Panc1 (cell line): ENCODE measurements around the gene MOB1B. TPM values are rescaled to one million over a fixed set of nuclear protein-coding genes. Genes with fewer than 3 reads are reported as not detected.

Experiments used
- ATAC-seq: fragments of 200-7000 bp; cut with Tn5 transposase; 2 replicates; pipeline ENCODE4 v1.9.1; 2020; ENCODE audit warnings: mild to moderate bottlenecking, moderate library complexity
- BruUV-seq: library from RNA; stranded (reverse); fragments of 400-500 nt; replicated peaks from 2 replicates; lab custom pipeline; 2021; lab: Mats Ljungman, UMichigan
- CTCF ChIA-PET: fragments of 300-600 bp; sonication (Branson Sonifier 250); formaldehyde crosslinking; loops from one replicate; lab custom pipeline; 2022; ENCODE audit warnings: antibody characterized with exemption; lab: Charles Lee
- POLR2A ChIA-PET: fragments of 300-600 bp; sonication (Branson Sonifier 250); formaldehyde crosslinking; loops from one replicate; lab custom pipeline; 2022; ENCODE audit warnings: antibody characterized with exemption; lab: Charles Lee
- DNase-seq: peaks from one replicate; pipeline ENCODE4 v3.0.0-alpha.2; 2010; ENCODE audit warnings: low read depth, low spot score
- H3K27ac ChIP-seq: 2 replicates; pipeline ENCODE4 v1.5.1; 2011; ENCODE audit warnings: mild to moderate bottlenecking, low read length, inconsistent platforms
- H3K27me3 ChIP-seq: fragments of 200-500 bp; sonication (Bioruptor generic); 2 replicates; pipeline ENCODE4 v1.6.0; 2014; ENCODE audit warnings: low read length, inconsistent platforms; ENCODE audit not compliant: control insufficient read depth, insufficient read depth
- H3K36me3 ChIP-seq: fragments of 200-500 bp; sonication (Bioruptor generic); 2 replicates; pipeline ENCODE4 v1.5.1; 2014; ENCODE audit warnings: inconsistent platforms, mild to moderate bottlenecking, low read length, moderate library complexity; ENCODE audit not compliant: control insufficient read depth, insufficient read depth
- H3K4me1 ChIP-seq: 2 replicates; pipeline ENCODE4 v1.5.1; 2011; ENCODE audit warnings: inconsistent platforms, mild to moderate bottlenecking, low read length, moderate library complexity; ENCODE audit not compliant: control insufficient read depth, insufficient read depth
- H3K4me3 ChIP-seq, 2 experiments: 2 replicates each; pipeline ENCODE4 v1.5.1; 2011 to 2012; ENCODE audit warnings: low read depth in 2 of 2, low read length in 2 of 2, mild to moderate bottlenecking in 2 of 2, inconsistent platforms in 1 of 2, moderate library complexity in 1 of 2
- H3K9me3 ChIP-seq: fragments of 200-500 bp; sonication (Bioruptor generic); 2 replicates; pipeline ENCODE4 v1.5.1; 2014; ENCODE audit warnings: low read depth, mild to moderate bottlenecking, inconsistent platforms, low read length, moderate library complexity; ENCODE audit not compliant: control insufficient read depth, insufficient read depth
- POLR2AphosphoS5 ChIP-seq: IDR thresholded peaks from 2 replicates; pipeline ENCODE4 v1.6.1; 2012; ENCODE audit warnings: mild to moderate bottlenecking, low read depth, low read length, moderate library complexity
- SIN3A ChIP-seq: IDR thresholded peaks from 2 replicates; pipeline ENCODE4 v1.6.1; 2012; ENCODE audit warnings: low read depth, mild to moderate bottlenecking, low read length, moderate library complexity, borderline replicate concordance; ENCODE audit not compliant: insufficient read depth
- TCF7L2 ChIP-seq: IDR thresholded peaks from 2 replicates; pipeline ENCODE4 v1.6.1; 2011; ENCODE audit warnings: mild to moderate bottlenecking, low read depth, low read length, inconsistent platforms
- in situ Hi-C: cut with HindIII; loops from 2 replicates; pipeline ENCODE4 v1.10.0; 2016; ENCODE audit warnings: low sequenced_read_pairs, low pct_unique_long_range_greater_than_20kb
- intact Hi-C: fragments of 100-400 bp; cut with micrococcal nuclease; formaldehyde crosslinking; loops from one replicate; pipeline ENCODE4 v1.10.0; 2022; ENCODE audit not compliant: unreplicated experiment
- total RNA-seq: library from RNA; stranded (reverse); gene quantifications from one replicate; pipeline ENCODE4 v1.2.1, GENCODE V29; 2021; ENCODE audit not compliant: unreplicated experiment
- TF ChIP-seq, protein P1 (sequence below), 2 experiments: IDR thresholded peaks; 2 replicates each; pipeline ENCODE4 v1.6.1; 2011 to 2012; ENCODE audit warnings: low read depth in 2 of 2, control low read depth in 1 of 2, low read length in 1 of 2, mild to moderate bottlenecking in 1 of 2, moderate library complexity in 1 of 2; ENCODE audit not compliant: insufficient read depth in 1 of 2
- TF ChIP-seq, protein P2 (sequence below): fragments of 450-650 bp; IDR thresholded peaks from 2 replicates; pipeline ENCODE4 v1.5.1; 2017; ENCODE audit warnings: mild to moderate bottlenecking

The MOB1B gene
- total RNA-seq, 1 experiment from 2014 or later: 20.1 TPM

DNA sequence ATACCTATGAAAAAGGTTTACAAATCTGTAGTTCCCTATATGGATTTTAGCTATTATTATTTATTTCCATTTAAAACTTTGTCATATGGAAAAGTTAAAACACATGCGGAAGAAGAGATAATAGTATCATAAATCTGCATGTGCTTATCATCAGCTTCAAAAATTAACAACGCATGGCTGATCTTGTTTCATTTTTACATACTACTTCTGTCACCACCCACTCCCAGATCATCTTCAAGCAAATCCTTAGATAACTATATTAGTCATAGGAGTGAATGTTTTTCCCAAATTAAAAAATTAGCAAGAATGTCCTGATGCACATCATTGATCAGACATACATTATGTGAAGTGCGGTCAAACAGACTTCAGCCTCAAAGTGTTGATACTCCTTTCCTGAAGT is 24.6 kb upstream of the MOB1B start:
- DNase-seq (no peak), ATAC-seq (no peak)
- no TSS peak for BruUV-seq
- Histone ChIP-seq H3K27me3 (no peaks in the 10 kb centered on the region), H3K4me3 (no peak overlapping the region), H3K27ac (no peak overlapping the region), H3K4me1 (no peaks in the 10 kb centered on the region), H3K9me3 (no peaks in the 10 kb centered on the region), H3K36me3 (no peaks in the 10 kb centered on the region)
- CTCF ChIA-PET: no interaction called here
- intact Hi-C loops: no loop called here
- POLR2A ChIA-PET: no interaction called here
- in situ Hi-C loops: no loop called here
- TF ChIP-seq, protein P1, sequence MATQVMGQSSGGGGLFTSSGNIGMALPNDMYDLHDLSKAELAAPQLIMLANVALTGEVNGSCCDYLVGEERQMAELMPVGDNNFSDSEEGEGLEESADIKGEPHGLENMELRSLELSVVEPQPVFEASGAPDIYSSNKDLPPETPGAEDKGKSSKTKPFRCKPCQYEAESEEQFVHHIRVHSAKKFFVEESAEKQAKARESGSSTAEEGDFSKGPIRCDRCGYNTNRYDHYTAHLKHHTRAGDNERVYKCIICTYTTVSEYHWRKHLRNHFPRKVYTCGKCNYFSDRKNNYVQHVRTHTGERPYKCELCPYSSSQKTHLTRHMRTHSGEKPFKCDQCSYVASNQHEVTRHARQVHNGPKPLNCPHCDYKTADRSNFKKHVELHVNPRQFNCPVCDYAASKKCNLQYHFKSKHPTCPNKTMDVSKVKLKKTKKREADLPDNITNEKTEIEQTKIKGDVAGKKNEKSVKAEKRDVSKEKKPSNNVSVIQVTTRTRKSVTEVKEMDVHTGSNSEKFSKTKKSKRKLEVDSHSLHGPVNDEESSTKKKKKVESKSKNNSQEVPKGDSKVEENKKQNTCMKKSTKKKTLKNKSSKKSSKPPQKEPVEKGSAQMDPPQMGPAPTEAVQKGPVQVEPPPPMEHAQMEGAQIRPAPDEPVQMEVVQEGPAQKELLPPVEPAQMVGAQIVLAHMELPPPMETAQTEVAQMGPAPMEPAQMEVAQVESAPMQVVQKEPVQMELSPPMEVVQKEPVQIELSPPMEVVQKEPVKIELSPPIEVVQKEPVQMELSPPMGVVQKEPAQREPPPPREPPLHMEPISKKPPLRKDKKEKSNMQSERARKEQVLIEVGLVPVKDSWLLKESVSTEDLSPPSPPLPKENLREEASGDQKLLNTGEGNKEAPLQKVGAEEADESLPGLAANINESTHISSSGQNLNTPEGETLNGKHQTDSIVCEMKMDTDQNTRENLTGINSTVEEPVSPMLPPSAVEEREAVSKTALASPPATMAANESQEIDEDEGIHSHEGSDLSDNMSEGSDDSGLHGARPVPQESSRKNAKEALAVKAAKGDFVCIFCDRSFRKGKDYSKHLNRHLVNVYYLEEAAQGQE (IDR thresholded peaks at IDR 0.05; ENCODE audit: insufficient read depth in 1 of 2, low read depth in 2 of 2, low read length in 1 of 2): no peak
- TF ChIP-seq, protein P2, sequence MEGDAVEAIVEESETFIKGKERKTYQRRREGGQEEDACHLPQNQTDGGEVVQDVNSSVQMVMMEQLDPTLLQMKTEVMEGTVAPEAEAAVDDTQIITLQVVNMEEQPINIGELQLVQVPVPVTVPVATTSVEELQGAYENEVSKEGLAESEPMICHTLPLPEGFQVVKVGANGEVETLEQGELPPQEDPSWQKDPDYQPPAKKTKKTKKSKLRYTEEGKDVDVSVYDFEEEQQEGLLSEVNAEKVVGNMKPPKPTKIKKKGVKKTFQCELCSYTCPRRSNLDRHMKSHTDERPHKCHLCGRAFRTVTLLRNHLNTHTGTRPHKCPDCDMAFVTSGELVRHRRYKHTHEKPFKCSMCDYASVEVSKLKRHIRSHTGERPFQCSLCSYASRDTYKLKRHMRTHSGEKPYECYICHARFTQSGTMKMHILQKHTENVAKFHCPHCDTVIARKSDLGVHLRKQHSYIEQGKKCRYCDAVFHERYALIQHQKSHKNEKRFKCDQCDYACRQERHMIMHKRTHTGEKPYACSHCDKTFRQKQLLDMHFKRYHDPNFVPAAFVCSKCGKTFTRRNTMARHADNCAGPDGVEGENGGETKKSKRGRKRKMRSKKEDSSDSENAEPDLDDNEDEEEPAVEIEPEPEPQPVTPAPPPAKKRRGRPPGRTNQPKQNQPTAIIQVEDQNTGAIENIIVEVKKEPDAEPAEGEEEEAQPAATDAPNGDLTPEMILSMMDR: no peak
- no peak for TF ChIP-seq SIN3A
- no peak for TF ChIP-seq TCF7L2
- TF ChIP-seq POLR2AphosphoS5: no peak

DNA sequence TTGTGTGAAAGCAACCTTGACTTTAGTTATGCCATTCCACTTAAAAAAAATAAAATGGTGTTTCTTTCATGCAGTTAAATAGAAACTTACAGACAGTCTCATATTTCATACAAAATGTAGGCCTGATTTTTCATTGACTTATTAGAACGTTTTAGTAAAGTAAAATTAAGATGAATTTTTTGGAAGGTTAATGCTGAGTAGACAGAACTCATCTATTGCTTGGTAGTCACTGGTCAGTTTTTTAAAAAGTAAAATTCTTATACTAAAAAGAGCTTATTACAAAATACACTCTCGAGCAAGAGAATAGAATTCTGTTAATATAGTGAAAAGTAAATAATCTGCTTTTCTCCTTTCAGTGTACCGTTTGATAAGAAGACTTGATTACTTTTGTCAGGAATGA is 21.4 kb upstream of the MOB1B start:
- in situ Hi-C loops: no loop called here
- ATAC-seq (no peak), DNase-seq (no peak)
- H3K4me1 ChIP-seq: no peaks in the 10 kb centered on the region
- no TSS peak for BruUV-seq
- intact Hi-C loops: no loop called here
- H3K9me3 ChIP-seq: no peaks in the 10 kb centered on the region
- ChIA-PET POLR2A (no interaction called here), CTCF (no interaction called here)
- no peaks in the 10 kb centered on the region for H3K27me3 ChIP-seq
- H3K27ac ChIP-seq: no peak overlapping the region
- no peaks in the 10 kb centered on the region for H3K36me3 ChIP-seq
- TF ChIP-seq POLR2AphosphoS5 (no peak), SIN3A (no peak), TCF7L2 (no peak)
- TF ChIP-seq, protein P2: no peak
- TF ChIP-seq, protein P1 (IDR thresholded peaks at IDR 0.05; ENCODE audit: insufficient read depth in 1 of 2, low read depth in 2 of 2, low read length in 1 of 2): no peak
- no peak overlapping the region for H3K4me3 ChIP-seq
